NT2/D1 (cell line): ENCODE measurements around the gene FAM184A.

Experiments used
- SUZ12 ChIP-seq: IDR thresholded peaks from 2 replicates; pipeline ENCODE4 v1.6.1; 2011; ENCODE audit not compliant: insufficient read length, insufficient read depth; ENCODE audit errors: extremely low read depth
- YY1 ChIP-seq: IDR thresholded peaks from 2 replicates; pipeline ENCODE4 v1.6.1; 2011; ENCODE audit not compliant: insufficient read length, insufficient read depth
- ZNF274 ChIP-seq: IDR thresholded peaks from 2 replicates; pipeline ENCODE4 v1.6.1; 2011; ENCODE audit warnings: mild to moderate bottlenecking, low read depth, low read length

DNA sequence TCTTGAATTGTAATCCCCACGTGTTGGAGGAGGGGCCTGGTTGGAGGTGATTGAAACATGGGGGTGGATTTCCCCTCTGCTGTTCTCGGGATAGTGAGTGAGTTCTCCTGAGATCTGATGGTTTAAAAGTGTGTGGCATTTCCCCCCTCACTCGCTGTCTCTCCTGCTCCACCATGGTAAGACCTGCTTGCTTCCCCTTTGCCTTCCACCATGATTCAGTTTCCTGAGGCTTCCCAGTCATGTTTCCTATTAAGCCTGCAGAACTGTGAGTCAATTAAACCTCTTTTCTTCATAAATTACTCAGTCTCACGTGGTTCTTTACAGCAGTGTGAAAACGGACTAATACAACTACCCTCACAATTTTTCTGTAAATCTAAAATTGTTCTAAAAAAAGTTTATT, 26.8 kb upstream of the FAM184A start:
- TF ChIP-seq ZNF274 = no peak
- no peak for TF ChIP-seq SUZ12
- no peak for TF ChIP-seq YY1
